Measurements from ENCODE around the gene FASN.

FASN gene

DNA sequence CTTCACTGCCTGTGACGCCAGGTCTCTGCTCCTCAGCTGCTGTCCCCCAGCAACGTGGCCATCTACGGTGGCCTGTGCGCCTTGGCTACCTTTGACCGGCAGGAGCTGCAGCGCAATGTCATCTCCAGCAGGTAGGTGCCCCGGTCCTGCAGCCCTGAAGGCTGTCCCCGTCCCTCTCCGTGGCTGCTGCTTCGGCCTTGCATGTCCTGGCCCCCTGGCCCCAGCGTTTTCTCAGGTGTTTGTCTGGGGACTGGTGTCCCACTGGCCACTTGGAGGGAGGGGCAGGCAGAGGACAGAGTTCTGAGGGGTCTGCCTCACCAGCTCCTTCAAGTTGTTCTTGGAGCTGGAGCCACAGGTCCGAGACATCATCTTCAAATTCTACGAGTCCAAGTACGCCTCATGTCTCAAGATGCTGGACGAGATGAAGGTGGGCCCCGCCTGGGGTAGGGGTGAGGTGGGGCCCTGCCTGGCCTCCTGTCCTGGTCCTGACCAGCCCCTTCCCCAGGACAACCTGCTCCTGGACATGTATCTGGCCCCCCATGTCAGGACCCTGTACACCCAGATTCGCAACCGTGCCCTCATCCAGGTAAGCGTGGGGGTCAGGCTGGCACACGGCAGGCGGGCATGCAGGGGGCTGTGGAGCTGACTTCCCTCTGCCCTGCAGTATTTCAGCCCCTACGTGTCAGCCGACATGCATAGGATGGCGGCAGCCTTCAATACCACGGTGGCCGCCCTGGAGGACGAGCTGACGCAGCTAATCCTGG lies 41.9 kb downstream of the FASN start:
- DNase-seq (ENCODE audit: low read depth), result no peak

DNA sequence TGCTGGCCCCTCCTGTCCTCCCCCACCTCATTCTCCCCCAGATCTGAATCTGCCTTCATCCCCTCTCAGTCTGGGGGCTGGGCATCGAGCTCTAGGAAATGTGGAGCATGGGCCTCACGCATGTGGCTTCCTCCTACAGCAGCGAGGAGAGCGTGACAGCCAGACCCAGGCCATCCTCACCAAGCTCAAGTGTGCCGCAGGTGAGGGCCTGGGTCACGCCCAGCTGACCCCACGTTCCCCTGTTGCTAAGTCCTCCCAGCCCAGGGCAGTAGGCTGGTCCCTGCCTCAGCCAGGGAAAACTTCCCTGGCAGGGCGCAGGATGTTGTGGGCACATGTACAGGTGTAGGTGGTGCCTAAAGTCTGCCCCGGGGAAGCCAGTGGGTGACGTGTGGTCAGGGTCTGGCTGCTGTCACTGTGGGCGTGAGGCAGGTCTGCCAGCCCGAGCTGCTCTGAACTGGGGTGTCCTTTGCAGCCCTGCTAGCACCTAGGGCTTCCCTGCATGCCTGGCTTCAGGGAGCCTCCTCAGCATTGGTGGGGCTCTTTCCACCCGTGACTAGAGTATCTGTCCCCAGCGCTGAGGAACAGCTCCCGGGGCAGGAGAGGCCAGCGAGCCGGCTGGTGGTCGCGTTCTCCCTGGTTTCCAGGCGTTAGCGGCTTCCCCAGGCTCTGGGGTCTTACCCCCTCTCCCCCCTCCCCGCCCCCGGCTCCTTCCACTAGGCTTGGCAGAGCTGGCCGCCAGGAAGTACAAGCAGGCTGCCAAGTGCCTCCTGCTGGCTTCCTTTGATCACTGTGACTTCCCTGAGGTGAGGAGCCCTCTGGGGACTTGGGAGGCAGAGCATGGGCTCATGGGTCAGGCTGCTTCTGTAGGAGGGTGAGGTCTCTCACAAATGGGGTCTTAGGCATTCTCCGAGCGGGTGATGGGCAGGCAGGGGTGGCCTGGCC lies 42.7 kb downstream of the FASN start:
- no peak for DNase-seq (ENCODE audit: low read depth)

GRCh38 chr17:82054351-82055022 lies 43.5 kb downstream of the FASN start:
- no peak for DNase-seq (ENCODE audit: low read depth)

GRCh38 chr17:82053556-82054263 lies 44.3 kb downstream of the FASN start:
- DNase-seq (ENCODE audit: low read depth), result no peak

DNA sequence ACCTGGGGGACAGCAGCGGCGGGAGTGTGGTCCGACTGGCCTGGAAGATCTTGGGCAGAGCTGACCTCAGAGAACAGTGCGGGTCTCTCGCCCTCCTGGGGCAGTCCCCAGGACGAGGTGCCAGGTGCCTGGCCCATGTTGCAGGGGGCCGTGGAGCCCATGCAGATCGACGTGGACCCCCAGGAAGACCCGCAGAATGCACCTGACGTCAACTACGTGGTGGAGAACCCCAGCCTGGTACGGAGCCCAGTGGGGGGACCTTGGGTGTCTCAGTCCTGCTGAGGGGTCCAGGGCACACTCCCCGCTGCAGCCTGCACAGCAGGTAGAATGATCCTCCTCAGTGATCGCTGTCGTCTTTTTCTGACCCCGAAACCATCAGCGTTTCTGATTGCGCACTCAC lies 44.9 kb downstream of the FASN start:
- no peak for DNase-seq (ENCODE audit: low read depth)

GRCh38 chr17:82052638-82053059 lies 45.4 kb downstream of the FASN start:
- no peak for DNase-seq (ENCODE audit: low read depth)

GRCh38 chr17:82051776-82052637 lies 46.0 kb downstream of the FASN start, which contains the start of the genes GPS1 and RFNG:
Gene GPS1, plus strand, starts transcription at chr17:82051898. Its CDS starts 34 bp downstream, at chr17:82051932.
Gene RFNG, minus strand, starts transcription at chr17:82051811. Its CDS starts 45 bp downstream, at chr17:82051766.
- peak; percentile 74 for DNase-seq (ENCODE audit: low read depth)

DNA sequence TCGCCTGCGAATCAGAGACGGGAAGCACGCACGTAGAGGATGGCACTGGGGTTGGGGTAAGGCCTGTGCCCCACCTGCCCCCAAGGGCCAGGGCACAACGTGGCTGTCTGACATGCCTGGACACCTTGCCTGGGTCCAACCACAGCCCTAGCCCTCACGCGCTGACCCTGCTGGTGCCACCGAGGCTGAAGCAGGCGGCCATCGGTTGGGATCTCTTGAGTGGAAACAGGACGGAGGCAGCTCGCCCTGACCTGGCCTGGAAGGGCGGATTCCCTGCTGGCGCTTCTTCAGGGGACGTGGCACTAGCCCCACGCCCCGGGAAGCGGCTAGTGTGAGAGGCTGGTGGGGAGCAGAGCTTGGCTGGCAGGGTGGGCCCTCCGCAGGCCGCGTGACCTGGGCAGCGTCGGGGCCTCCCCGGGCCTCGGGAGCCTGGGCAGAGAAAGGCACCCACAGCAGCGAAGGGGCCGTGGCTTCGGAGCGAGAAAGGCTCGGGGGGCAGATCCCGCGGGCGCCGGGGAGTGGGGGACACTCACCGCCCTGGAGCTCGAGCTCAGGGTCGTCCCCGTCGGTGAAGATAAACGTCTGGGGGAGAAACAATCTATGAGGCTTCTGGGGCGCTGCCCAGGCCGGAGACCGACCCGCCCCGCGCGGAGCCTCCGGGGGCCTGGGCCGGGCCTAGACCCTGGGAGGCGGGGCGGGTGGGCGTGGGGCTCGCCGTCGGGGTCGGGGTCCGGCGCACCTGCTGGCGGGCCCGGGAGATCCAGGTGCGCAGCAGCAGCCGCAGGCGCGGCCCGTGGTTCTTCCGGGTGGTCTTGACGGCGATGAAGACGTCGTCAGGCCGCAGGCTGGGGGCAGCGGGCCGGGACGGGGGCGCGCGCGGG lies 47.0 kb downstream of the FASN start:
- no peak for DNase-seq (ENCODE audit: low read depth)

- DNase-seq (ENCODE audit: low read depth), result no peak
Observed at GRCh38 chr17:82050152-82050760, 47.8 kb downstream of the FASN start.

- no peak for DNase-seq (ENCODE audit: low read depth)
Observed at GRCh38 chr17:82049521-82049971, 48.5 kb downstream of the FASN start.

DNA sequence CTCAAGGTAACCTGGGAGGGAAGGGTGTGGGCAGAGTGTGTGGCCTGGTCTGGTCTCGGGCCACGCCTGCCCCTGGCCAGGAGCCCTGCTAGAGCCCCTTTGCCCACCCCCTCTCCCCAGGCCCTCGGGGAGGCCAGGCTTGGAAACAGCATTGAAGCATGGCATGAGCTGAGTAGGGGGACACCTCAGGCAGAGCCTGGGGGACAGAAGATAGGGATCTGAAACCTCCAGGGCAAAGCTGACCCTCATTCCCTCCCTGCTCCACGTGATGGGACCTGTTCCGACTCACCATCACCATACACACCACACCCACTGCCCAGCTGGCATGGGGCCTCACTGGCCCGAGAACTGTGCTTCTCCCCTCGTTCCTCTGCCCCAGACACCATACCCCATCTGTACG lies 48.9 kb downstream of the FASN start:
- DNase-seq (ENCODE audit: low read depth), result no peak

GRCh38 chr17:82048571-82048971 lies 49.5 kb downstream of the FASN start:
- DNase-seq (ENCODE audit: low read depth), result no peak

DNA sequence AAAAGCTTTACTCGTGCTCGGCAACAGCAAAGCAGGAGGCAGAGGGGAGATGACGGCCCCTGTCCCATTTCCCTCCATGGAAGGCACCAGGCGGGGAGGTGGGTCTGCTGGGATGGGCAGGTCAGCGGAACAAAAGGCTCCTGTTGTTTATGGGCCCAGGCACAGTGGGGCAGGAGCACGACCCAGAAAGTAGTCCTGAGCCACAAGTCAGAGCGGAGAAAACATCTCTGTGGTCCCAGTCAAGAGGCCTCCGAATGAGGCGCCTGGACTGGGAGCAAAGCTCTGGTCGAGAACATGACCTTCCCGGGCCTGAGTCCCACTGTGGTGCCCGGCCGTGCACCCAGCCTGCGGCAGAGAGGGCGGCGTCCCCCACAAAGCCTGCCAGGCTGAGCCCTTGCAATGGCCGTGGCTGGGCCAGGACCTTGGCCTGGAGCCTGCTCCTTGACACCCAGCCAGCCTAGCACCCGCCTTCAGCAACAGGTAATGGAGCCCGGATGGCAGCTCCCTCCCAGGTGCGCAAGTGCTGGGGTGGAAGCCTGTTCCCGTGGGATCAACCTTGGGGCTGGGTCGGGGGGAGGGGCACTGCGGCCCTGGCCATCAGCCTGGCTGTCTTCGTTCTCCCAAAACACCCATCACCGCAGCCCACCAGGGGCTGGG lies 50.0 kb downstream of the FASN start:
- no peak for DNase-seq (ENCODE audit: low read depth)

GRCh38 chr17:82047379-82047778 lies 50.7 kb downstream of the FASN start:
- no peak for DNase-seq (ENCODE audit: low read depth)

- DNase-seq (ENCODE audit: low read depth), result no peak
Observed at GRCh38 chr17:82046903-82047302, 51.1 kb downstream of the FASN start.

GRCh38 chr17:82045936-82046484 lies 52.0 kb downstream of the FASN start:
- DNase-seq (ENCODE audit: low read depth), result no peak

- no peak for DNase-seq (ENCODE audit: low read depth)
Observed at GRCh38 chr17:82043507-82043906, 54.5 kb downstream of the FASN start.

DNA sequence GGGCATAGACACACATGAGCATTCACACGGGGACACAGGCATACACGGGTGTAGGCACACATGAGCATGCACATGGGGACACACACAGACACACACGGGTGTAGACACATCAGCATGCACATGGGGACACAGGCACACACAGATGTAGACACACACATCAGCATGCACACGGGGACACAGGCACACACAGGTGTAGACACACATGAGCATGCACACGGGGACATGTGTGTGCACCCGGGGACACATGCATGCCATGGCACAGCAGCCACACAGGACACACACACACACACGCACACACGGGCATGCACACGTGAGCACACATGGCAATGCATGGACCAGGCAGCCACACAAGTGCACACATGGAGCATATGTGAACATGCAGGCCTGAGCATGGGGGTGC lies 55.4 kb downstream of the FASN start:
- no peak for DNase-seq (ENCODE audit: low read depth)

Measured in stimulated activated CD8-positive, alpha-beta memory T cell treated with anti-CD3 and anti-CD28 coated beads, Interleukin-12 subunit alpha, Interleukin-12 subunit beta, amount 100 ng/mL, for 4 hours (primary cell).